DMS 273 (cell line): ENCODE measurements around the gene CA9.
A peak's percentile ranks its signal among the peaks of the same experiment; 100 is the strongest.

Experiments used
- DNase-seq: peaks from one replicate; lab custom pipeline; 2025; ENCODE audit not compliant: unreplicated experiment; lab: John Stamatoyannopoulos, UW

The CA9 gene

DNA sequence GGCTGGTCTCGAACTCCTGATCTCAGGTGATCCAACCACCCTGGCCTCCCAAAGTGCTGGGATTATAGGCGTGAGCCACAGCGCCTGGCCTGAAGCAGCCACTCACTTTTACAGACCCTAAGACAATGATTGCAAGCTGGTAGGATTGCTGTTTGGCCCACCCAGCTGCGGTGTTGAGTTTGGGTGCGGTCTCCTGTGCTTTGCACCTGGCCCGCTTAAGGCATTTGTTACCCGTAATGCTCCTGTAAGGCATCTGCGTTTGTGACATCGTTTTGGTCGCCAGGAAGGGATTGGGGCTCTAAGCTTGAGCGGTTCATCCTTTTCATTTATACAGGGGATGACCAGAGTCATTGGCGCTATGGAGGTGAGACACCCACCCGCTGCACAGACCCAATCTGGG lies 1.5 kb downstream of the CA9 start:
- DNase-seq: no peak

DNA sequence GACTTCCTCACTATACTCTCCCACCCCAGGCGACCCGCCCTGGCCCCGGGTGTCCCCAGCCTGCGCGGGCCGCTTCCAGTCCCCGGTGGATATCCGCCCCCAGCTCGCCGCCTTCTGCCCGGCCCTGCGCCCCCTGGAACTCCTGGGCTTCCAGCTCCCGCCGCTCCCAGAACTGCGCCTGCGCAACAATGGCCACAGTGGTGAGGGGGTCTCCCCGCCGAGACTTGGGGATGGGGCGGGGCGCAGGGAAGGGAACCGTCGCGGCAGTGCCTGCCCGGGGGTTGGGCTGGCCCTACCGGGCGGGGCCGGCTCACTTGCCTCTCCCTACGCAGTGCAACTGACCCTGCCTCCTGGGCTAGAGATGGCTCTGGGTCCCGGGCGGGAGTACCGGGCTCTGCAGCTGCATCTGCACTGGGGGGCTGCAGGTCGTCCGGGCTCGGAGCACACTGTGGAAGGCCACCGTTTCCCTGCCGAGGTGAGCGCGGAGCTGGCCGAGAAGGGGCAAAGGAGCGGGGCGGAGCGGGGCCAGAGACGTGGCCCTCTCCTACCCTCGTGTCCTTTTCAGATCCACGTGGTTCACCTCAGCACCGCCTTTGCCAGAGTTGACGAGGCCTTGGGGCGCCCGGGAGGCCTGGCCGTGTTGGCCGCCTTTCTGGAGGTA lies 2.1 kb downstream of the CA9 start:
- DNase-seq: no peak

DNA sequence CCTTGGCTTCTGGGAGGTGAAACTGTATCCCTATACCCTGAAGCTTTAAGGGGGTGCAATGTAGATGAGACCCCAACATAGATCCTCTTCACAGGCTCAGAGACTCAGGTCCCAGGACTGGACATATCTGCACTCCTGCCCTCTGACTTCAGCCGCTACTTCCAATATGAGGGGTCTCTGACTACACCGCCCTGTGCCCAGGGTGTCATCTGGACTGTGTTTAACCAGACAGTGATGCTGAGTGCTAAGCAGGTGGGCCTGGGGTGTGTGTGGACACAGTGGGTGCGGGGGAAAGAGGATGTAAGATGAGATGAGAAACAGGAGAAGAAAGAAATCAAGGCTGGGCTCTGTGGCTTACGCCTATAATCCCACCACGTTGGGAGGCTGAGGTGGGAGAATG lies 5.4 kb downstream of the CA9 start:
- no peak for DNase-seq

DNA sequence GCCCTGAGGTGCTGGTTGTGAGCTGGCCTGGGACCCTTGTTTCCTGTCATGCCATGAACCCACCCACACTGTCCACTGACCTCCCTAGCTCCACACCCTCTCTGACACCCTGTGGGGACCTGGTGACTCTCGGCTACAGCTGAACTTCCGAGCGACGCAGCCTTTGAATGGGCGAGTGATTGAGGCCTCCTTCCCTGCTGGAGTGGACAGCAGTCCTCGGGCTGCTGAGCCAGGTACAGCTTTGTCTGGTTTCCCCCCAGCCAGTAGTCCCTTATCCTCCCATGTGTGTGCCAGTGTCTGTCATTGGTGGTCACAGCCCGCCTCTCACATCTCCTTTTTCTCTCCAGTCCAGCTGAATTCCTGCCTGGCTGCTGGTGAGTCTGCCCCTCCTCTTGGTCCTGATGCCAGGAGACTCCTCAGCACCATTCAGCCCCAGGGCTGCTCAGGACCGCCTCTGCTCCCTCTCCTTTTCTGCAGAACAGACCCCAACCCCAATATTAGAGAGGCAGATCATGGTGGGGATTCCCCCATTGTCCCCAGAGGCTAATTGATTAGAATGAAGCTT lies 6.1 kb downstream of the CA9 start:
- no peak for DNase-seq

DNA sequence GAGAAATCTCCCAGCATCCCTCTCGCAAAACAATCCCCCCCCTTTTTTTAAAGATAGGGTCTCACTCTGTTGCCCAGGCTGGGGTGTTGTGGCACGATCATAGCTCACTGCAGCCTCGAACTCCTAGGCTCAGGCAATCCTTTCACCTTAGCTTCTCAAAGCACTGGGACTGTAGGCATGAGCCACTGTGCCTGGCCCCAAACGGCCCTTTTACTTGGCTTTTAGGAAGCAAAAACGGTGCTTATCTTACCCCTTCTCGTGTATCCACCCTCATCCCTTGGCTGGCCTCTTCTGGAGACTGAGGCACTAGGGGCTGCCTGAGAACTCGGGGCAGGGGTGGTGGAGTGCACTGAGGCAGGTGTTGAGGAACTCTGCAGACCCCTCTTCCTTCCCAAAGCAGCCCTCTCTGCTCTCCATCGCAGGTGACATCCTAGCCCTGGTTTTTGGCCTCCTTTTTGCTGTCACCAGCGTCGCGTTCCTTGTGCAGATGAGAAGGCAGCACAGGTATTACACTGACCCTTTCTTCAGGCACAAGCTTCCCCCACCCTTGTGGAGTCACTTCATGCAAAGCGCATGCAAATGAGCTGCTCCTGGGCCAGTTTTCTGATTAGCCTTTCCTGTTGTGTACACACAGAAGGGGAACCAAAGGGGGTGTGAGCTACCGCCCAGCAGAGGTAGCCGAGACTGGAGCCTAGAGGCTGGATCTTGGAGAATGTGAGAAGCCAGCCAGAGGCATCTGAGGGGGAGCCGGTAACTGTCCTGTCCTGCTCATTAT lies 6.8 kb downstream of the CA9 start:
- DNase-seq: no peak

DNA sequence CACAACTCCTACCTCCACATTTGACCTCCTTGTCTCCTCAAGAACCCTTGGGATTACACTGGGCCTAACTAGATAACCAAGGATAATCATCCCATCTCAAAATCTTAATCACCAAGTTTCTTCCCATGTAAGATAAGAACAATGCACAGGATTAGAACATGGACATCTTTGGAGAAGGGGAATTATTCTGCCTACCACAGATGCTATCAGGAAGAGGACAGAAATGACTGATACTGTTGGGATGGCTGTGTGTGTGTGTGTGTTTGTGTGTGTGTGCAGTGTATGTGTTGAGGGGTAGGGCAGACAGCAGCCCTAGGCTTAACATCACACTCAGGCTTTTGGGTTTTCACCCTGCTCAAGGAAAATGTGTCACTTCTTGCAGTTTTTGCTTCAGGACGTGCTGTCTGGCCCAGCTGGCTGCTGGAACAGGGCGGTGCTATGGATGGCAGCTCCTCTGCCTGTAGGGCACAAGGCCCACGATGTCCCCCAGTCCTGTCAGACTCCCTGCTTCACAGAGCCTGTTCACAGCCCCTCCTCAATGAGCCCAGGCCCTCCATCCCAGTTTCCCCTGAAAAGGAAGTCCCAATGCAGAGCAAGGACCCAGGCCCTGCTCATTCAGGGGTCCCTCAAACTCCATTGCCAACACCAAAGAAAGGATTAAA lies 7.7 kb downstream of the CA9 start:
- no peak for DNase-seq

DNA sequence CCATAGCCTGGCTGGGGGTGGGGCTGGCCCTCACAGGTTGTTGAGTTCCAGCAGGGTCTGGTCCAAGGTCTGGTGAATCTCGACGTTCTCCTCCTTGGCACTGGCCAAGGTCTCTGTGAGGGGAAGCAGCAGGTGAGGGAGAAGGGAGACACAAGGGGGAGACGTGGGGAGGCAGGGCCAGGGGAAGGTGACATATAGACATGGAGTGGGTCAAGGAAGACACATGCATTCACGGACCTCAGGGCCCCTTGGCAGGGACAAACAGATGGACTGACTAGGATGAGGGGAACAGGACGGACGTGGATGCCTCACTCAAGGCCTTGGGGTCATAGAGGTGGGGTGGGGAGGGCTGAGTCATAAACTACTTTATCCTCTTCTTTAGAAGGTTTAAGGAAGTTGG lies 8.3 kb downstream of the CA9 start:
- no peak for DNase-seq

DNA sequence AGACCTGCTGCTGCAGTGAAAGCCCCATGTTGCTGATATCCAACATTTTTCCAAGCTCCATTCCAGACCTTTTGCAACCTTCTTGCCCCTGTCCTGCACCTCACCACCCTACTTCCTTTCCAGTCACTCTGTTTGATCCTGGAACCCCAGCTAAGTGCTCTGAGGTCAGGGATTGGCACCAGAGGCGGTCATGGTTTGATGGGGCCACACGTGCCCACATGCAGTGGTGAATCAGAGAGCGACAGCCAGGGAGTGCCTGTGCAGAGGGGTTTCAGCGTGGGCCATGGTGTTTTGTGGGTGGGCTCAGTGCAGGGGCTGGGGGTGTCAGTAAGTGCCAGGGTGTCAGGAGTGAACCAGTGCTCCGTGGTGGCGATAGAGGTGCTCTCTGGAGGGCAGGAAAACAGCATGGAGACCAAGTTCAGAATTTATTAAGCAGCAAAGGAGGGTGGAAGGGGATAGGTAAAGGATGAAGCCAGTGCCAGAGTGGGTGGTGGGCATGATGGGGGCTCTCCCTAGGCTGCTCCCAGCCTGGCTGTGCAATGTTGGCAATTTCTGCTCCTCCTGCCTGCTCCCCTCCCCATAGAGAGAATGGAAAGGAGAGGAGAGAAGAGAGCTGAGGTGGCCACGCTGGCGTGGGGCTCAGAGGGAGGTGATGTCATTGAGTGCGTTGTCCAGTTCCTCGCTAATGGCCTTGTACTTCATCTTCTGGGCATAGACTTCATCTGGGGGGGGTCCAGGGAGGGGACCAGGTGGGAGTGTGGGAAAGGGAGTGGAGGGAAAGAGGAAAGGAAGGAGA lies 9.0 kb downstream of the CA9 start:
- no peak for DNase-seq

DNA sequence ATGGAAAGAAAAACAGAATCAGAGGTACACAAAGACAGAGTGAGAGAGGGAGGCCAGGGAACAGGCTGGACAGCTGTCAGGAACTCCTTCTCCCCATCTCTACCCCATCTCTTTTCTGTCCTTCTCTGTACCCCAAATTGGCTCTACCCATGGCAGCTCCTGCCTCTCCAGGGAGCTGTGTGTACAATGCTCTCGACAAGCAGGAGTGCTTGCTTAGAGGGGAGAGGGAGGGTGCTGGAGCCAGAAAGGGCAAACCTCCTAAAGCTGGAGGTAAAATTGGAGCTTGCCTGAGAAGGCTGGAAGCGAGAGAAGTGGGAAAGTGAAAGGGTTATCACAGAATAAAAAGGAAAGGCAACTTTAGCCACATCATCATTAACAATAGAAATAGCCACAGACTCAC lies 9.6 kb downstream of the CA9 start:
- no peak for DNase-seq

DNA sequence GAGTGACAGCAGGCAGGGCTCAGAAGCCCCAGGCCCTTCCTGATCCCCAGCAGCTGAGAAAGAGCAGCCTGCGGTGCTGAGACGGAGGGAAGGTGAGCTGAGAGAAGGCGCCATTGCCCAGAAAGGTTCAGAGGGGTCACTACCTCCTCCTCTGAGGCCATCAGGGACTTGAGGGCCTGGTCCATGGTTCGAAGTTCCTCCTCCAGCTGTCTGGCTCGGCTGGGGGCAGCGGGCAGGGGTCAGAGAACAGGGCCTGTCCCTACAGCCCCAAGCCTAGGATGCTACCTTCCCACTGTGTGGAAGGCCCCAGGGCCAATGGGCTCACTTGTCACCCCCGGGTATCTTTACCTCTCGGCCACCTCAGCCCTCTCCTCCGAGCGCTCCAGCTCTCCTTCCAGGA lies 11.2 kb downstream of the CA9 start:
- no peak for DNase-seq

DNA sequence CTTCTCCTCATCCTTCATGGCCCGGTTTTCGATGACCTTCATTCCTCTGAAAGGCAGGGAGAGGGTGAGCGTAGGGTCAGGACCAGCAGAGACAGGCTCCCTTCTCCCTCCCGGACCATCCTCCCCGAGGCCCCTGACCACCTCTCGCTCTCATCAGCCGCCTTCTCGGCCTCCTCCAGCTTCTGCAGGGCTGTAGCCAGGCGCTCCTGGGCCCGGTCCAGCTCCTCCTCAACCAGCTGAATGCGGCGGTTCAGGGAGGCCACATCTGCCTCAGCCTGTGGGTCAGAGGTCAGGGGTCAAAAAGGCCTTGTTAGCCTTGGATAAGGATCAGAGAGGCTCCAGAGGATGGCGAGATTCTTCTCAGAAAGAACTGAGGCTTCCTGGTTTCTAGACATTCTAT lies 11.8 kb downstream of the CA9 start:
- DNase-seq: no peak

DNA sequence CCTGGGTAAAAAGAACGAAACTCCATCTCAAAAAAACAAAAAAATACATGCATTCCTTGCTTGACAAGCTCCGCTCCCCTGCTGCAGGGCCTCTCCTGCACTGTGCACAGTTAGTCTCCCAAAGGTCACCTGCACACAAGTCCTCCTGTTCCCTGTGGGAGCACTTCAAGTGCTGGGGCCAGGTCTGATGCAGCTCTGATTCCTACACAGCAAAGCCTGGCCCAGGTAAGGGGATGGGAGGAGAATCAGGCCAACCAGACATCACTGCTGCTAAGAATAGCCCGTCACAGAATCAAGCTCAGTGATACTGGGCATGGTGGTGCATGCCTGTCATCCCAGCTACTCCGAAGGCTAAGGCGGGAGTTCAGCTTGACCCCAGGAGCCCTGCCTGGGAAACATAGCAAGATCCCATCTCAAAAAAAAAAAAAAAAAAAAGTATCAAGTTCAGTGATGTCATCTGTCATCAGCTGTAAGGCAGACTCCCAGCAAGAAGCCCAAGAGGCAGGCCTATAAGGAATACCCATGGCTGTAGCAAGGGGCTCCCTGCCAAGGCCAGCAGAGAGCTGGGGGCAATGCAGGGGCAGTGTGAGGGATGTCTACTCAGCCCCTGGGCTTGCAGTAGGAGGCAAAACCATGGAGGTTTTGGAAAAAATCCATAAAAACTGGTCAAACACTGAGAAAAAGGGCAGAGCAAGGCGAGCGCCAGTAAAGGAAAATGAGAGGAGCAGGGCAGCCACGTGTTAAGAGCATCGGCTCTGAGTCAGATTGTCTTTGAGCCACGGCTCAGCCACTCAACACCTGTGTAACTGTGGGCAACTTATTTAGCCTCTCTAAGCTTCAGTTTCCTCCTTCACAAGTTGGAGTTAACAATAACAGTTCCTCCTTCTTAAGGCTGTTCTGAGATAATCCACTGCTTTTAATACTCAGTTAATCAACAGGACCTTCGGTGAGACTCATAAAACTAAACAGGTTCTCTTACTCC lies 12.8 kb downstream of the CA9 start:
- no peak for DNase-seq

DNA sequence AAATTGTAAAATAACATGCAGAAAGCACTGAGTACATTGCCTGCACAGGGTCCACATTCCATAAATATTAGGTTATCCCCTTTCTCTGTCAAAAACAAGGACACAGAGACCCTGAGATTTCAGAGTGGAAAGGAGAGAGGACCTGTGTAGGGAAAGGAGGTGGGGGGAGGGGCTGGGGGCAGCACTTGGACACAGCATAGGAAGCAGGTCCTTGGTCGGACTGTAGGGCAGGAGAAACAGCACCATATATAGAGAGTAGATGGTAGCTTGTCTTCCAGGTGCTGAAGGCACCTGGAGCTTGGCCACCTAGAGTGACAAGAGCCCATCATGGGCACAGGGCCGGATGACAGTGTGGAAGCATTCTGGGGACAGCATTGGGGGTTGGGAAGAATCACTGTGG lies 13.6 kb downstream of the CA9 start:
- no peak for DNase-seq

DNA sequence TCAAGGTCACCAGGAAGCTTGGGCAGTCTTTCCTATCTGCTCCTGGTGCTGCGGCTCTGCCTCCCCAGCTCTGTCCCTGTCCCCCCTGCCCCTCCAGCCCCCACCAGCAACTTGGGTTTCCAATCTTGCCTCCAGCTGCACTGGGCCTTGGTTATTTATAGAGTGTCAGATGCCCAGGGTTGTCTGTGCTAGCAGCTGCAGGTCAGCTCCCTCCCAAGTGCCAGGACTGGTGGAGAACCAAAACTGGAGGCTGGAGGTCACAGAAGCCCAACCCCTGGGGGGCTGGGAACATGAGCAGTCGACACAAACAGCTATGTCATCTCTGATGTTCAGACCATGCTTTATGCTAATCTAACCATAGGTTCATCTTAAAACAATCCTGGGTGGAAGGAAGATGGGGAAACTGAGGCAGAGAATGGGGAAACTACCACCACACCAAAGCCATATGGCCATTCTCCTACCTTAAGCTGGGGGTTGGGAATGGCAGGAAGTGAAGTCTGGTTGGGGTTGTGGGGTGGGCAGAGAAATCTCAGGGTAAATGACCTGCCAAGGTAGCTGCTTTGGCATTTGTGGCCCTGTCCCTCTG lies 14.3 kb downstream of the CA9 start:
- DNase-seq: no peak

DNA sequence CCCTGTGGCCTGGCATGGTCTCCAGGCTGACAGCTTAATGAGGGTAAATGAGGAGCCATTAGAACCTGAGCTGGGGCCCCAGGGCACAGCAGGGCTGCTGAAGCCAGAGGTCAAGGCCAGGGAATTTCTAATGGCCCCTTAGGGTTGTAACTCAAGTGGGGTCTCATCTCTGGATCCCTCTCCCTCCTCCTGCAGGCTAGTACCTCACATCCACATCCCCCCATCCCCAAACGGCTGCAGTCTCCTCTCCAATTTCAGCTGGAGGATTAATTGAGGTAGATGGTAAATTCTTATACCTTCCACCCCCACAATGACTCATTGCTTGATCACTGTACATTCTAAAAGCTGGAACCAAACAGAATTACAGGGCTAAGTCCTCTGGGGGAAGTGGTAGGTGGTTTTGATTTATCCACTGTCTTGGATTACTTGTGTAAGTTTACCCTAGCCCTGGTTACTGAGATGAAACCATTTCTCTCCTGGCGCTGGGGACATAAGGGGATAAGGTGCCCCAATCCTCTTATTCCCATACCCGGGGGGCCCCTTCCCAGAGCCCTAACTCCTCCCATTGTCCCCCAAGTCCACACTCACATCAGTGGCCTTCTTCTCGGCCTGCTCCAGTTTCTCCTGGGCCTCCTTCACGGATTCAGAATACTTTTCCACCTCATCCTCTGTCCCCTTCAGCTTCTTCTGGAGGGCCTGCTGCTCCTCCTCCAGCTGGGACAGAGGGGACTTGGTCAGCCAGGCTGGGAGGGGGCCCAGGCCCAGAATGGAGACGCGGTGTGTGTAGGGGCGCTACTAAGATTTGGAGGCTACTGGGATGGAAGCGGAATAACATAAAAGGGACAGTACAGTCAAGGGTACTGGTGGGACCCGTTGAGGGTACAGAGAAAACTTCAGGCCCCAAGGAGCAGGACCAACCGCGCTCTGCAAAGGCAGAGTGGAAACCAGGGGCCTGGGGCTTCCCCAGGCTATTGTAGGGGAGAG lies 15.1 kb downstream of the CA9 start:
- DNase-seq: peak; percentile 40

DNA sequence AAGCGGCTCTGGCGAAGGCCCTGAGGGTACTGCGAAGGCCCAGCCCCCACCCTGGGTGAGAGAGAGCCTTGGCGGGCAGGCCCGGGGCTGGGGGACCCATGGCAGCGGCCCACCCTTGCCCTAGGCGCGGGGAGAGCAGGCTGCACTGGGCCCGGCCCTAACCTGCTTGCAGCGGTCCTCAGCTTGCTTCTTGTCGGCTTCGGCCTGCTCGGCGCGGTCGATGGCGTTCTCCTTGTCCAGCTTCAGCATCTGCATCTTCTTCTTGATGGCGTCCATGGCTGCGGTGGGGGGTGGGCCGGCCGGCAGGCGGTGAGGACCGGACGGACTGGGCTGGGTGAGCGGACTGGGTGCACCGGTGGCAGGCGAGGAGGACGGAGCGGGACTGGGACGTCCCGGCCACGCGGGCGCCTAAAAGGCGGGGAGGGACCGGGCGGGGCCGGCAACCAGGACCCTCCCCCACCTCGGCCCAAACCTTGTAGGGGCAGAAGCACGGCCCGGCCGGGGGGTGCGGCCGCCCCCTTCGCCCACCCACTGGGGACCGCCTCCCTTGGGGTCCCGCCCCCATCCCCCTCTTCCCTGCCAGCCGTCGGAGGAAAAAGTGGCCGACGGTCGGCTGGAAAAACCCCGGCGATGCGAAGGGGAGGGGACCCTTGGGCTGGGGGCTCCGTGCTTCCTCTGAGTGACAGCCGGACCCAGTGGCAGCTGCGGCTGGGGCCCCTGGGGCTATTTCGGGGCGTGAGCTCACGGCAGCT lies 16.0 kb downstream of the CA9 start, which contains the start of gene TPM2:
Gene TPM2 (minus strand): TSS at position 384 of the 752 bp plus-strand sequence. CDS start 108 bp downstream, at position 276.
- DNase-seq: no peak

DNA sequence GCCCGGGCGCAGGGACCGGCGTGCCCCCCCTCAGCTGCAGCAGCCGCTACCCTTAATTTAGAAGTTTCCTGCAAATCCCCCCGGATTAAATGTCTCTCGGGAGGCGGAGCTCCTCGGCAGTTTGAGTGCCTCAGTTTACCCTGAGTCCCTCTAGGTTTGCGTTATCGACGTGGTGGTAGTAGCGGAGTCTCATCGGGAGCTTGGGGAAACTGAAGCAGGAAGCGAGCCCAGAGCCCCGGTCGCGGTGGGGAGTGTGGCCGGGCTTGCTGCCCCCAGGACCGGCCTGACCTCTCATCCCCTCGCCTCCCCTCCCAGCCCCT lies 16.5 kb downstream of the CA9 start:
- DNase-seq: no peak
